Breast epithelium (tissue), 3 donors: Measurements from ENCODE around the gene EPHA3.

Experiments used
- CTCF ChIP-seq, 3 donors: fragments of 450-650 bp; IDR thresholded peaks; one replicate each; pipeline ENCODE4 v1.5.1; 2016 to 2017; ENCODE audit warnings: antibody characterized with exemption in 3 of 3, mild to moderate bottlenecking in 3 of 3, moderate library complexity in 3 of 3
- POLR2A ChIP-seq: fragments of 450-650 bp; IDR thresholded peaks from one replicate; pipeline ENCODE4 v1.6.1; 2016; ENCODE audit warnings: antibody characterized with exemption, mild to moderate bottlenecking, moderate library complexity

- no peak for TF ChIP-seq CTCF (IDR thresholded peaks at IDR 0.05)
- TF ChIP-seq POLR2A = no peak
Observed at GRCh38 chr3:89061259-89061658, 46.2 kb upstream of the EPHA3 start.
